Mesenchymal stem cell (in vitro differentiated cells and primary cell): Measurements from ENCODE around the gene MYO5B.

Source experiments
- DNase-seq: peaks from one replicate; pipeline ENCODE4 v3.0.0-alpha.2; 2013
- H2AFZ ChIP-seq: one replicate; pipeline ENCODE4 v1.6.1; 2013; ENCODE audit warnings: low read depth, mild to moderate bottlenecking, control low read depth, inconsistent platforms, low read length, moderate library complexity
- H2AK5ac ChIP-seq: 2 replicates; pipeline ENCODE4 v1.6.1; 2013; ENCODE audit warnings: low read length, moderate library complexity, mild to moderate bottlenecking, inconsistent platforms; ENCODE audit not compliant: severe bottlenecking
- H2BK120ac ChIP-seq: one replicate; pipeline ENCODE4 v1.6.1; 2013; ENCODE audit warnings: low read depth, mild to moderate bottlenecking, inconsistent platforms, low read length, moderate library complexity
- H2BK12ac ChIP-seq, 2 experiments: one replicate each; pipeline ENCODE4 v1.6.1; 2013; ENCODE audit warnings: inconsistent platforms in 2 of 2, low read length in 2 of 2, mild to moderate bottlenecking in 2 of 2, moderate library complexity in 2 of 2, control low read depth in 1 of 2
- H2BK15ac ChIP-seq: one replicate; pipeline ENCODE4 v1.6.1; 2013; ENCODE audit warnings: mild to moderate bottlenecking, low read depth, inconsistent platforms; ENCODE audit not compliant: poor library complexity, severe bottlenecking
- H2BK5ac ChIP-seq: 2 replicates; pipeline ENCODE4 v1.6.1; 2013; ENCODE audit warnings: low read depth, mild to moderate bottlenecking, low read length, control low read depth, inconsistent platforms; ENCODE audit not compliant: poor library complexity, severe bottlenecking
- H3K14ac ChIP-seq, 2 experiments: one replicate each; pipeline ENCODE4 v1.6.1; 2013; ENCODE audit warnings: inconsistent platforms in 2 of 2, low read length in 2 of 2, control low read depth in 1 of 2, mild to moderate bottlenecking in 1 of 2, moderate library complexity in 1 of 2
- H3K18ac ChIP-seq, 2 experiments: one replicate each; pipeline ENCODE4 v1.6.1; 2013; ENCODE audit warnings: inconsistent platforms in 2 of 2, low read length in 2 of 2, control low read depth in 1 of 2, low read depth in 1 of 2, mild to moderate bottlenecking in 1 of 2
- H3K23ac ChIP-seq, 2 experiments: one replicate each; pipeline ENCODE4 v1.6.1; 2013; ENCODE audit warnings: inconsistent platforms in 2 of 2, low read length in 2 of 2, mild to moderate bottlenecking in 2 of 2, moderate library complexity in 2 of 2, control low read depth in 1 of 2
- H3K27ac ChIP-seq: 2 replicates; pipeline ENCODE4 v1.5.1; 2013; ENCODE audit warnings: mild to moderate bottlenecking, moderate library complexity, low read length, control low read depth, inconsistent platforms; ENCODE audit not compliant: poor library complexity, severe bottlenecking
- H3K27me3 ChIP-seq, 2 experiments: 2 replicates each; pipeline versions ENCODE4 v1.6.1 to v1.7.0; 2013; ENCODE audit warnings: low read length in 2 of 2, mild to moderate bottlenecking in 2 of 2, moderate library complexity in 2 of 2, control low read depth in 1 of 2, inconsistent platforms in 1 of 2; ENCODE audit not compliant: control insufficient read depth in 1 of 2, insufficient read depth in 1 of 2
- H3K36me3 ChIP-seq, 2 experiments: 2 replicates each; pipeline versions ENCODE4 v1.6.1 to v1.7.0; 2013; ENCODE audit warnings: low read length in 2 of 2, control low read depth in 1 of 2, inconsistent platforms in 1 of 2, low read depth in 1 of 2, mild to moderate bottlenecking in 1 of 2; ENCODE audit not compliant: insufficient read depth in 2 of 2, control insufficient read depth in 1 of 2
- H3K4ac ChIP-seq, 2 experiments: one replicate each; pipeline ENCODE4 v1.6.1; 2013; ENCODE audit warnings: inconsistent platforms in 2 of 2, low read length in 2 of 2, mild to moderate bottlenecking in 2 of 2, moderate library complexity in 2 of 2, control low read depth in 1 of 2, low read depth in 1 of 2
- H3K4me1 ChIP-seq: 2 replicates; pipeline ENCODE4 v1.6.1; 2013; ENCODE audit warnings: low read depth, low read length, control low read depth; ENCODE audit not compliant: control insufficient read depth, insufficient read depth
- H3K4me2 ChIP-seq: 2 replicates; pipeline ENCODE4 v1.6.1; 2013; ENCODE audit warnings: low read length, mild to moderate bottlenecking, inconsistent platforms; ENCODE audit not compliant: poor library complexity, severe bottlenecking
- H3K4me3 ChIP-seq, 2 experiments: 2 replicates each; pipeline versions ENCODE4 v1.5.1 to v1.7.0; 2013; ENCODE audit warnings: low read length in 2 of 2, mild to moderate bottlenecking in 2 of 2, control low read depth in 1 of 2, low read depth in 1 of 2; ENCODE audit not compliant: insufficient read depth in 1 of 2
- H3K79me1 ChIP-seq: replicated peaks from 2 replicates; pipeline ENCODE4 v1.6.1; 2013; ENCODE audit warnings: mild to moderate bottlenecking, control low read depth, low read length, inconsistent platforms; ENCODE audit not compliant: poor library complexity, severe bottlenecking
- H3K9ac ChIP-seq: 2 replicates; pipeline ENCODE4 v1.7.0; 2013; ENCODE audit warnings: mild to moderate bottlenecking, low read length, moderate library complexity
- H3K9me3 ChIP-seq: 2 replicates; pipeline ENCODE4 v1.7.0; 2013; ENCODE audit warnings: mild to moderate bottlenecking, low read length; ENCODE audit not compliant: control insufficient read depth
- H4K8ac ChIP-seq: one replicate; pipeline ENCODE4 v1.6.1; 2013; ENCODE audit warnings: inconsistent platforms, mild to moderate bottlenecking, low read length, moderate library complexity
- H4K91ac ChIP-seq: one replicate; pipeline ENCODE4 v1.6.1; 2013; ENCODE audit warnings: mild to moderate bottlenecking, low read length, inconsistent platforms
- WGBS: methylation state at CpG from one replicate; pipeline ENCODE4 v1.1.7; 2013; ENCODE audit warnings: mixed read lengths; 5-methylcytosine and 5-hydroxymethylcytosine counted together

The MYO5B gene

DNA sequence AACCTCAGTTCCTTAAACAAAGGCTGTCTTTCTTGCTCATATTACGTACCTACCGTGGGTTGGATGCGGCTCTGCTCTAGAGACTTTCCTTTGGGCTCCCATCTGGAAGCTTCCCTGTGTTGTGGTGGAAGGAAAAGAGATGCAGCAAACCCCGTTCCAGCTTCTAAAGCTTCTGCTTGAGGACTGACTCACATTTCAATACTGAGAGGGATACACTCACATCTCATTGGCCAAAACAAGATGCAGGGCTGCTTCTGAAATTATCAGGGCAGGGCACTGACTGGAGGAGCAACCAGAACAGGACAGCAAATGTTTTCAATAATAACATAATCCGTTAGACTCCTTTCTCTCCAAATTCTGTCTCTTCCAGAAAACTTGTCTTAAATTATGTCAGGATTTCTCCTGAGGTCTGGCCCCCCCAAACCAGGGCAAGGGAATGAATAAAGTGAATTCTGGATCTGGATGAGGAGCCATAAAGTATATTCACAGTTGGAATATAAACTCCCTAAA, 4.5 kb upstream of the MYO5B start:
- H2AK5ac ChIP-seq = no peak overlapping the region
- WGBS = 92% methylated on average over 4 of the region's 5 CpGs
- H3K4me3 ChIP-seq = no peak overlapping the region
- H3K4ac ChIP-seq = no peak overlapping the region
- no peak overlapping the region for H3K14ac ChIP-seq
- H3K4me2 ChIP-seq = no peak overlapping the region
- no peak overlapping the region for H2BK12ac ChIP-seq
- peaks cover 52 to 75% of the 10 kb centered on the region in 2 experiments for H3K27me3 ChIP-seq
- H3K9me3 ChIP-seq = no peaks in the 10 kb centered on the region
- no peak overlapping the region for H3K23ac ChIP-seq
- no peak overlapping the region for H2AFZ ChIP-seq
- no peak overlapping the region for H4K91ac ChIP-seq
- H3K36me3 ChIP-seq = no peaks in the 10 kb centered on the region
- H3K27ac ChIP-seq = no peak overlapping the region
- H2BK5ac ChIP-seq = no peak overlapping the region
- peaks cover 10% of the 10 kb centered on the region for H3K4me1 ChIP-seq
- H4K8ac ChIP-seq = no peak overlapping the region
- no peak overlapping the region for H3K18ac ChIP-seq
- H3K79me1 ChIP-seq = no peaks in the 10 kb centered on the region
- no peak for DNase-seq
- H2BK15ac ChIP-seq = no peak overlapping the region
- no peak overlapping the region for H2BK120ac ChIP-seq
- no peak overlapping the region for H3K9ac ChIP-seq

GRCh38 chr18:50196261-50196660, 1.3 kb upstream of the MYO5B start:
- Histone ChIP-seq H3K9ac (no peak overlapping the region), H3K27me3 (peaks cover 63 to 79% of the 10 kb centered on the region in 2 experiments), H3K27ac (no peak overlapping the region), H3K23ac (no peak overlapping the region), H3K4ac (no peak overlapping the region), H2BK120ac (no peak overlapping the region), H2AK5ac (no peak overlapping the region), H3K79me1 (no peaks in the 10 kb centered on the region), H3K4me2 (no peak overlapping the region), H2BK15ac (no peak overlapping the region), H3K4me3 (no peak overlapping the region), H3K9me3 (no peaks in the 10 kb centered on the region), H4K8ac (no peak overlapping the region), H2AFZ (no peak overlapping the region), H2BK12ac (no peak overlapping the region), H3K14ac (no peak overlapping the region), H3K4me1 (peaks cover 19% of the 10 kb centered on the region), H4K91ac (no peak overlapping the region), H3K18ac (no peak overlapping the region), H2BK5ac (no peak overlapping the region), H3K36me3 (no peaks in the 10 kb centered on the region)
- WGBS = 87% methylated on average over 3 of the region's 3 CpGs
- DNase-seq = no peak

GRCh38 chr18:50195689-50196088, 742 bp upstream of the MYO5B start:
- no peak overlapping the region for H2BK5ac ChIP-seq
- WGBS = 66% methylated on average over 10 of the region's 10 CpGs
- no peaks in the 10 kb centered on the region for H3K9me3 ChIP-seq
- H2BK15ac ChIP-seq = no peak overlapping the region
- H3K27me3 ChIP-seq = peaks cover 65 to 79% of the 10 kb centered on the region in 2 experiments
- no peak overlapping the region for H3K9ac ChIP-seq
- no peak overlapping the region for H3K4ac ChIP-seq
- peaks cover 19% of the 10 kb centered on the region for H3K4me1 ChIP-seq
- no peak for DNase-seq
- no peak overlapping the region for H3K14ac ChIP-seq
- H2AK5ac ChIP-seq = no peak overlapping the region
- no peaks in the 10 kb centered on the region for H3K79me1 ChIP-seq
- H3K27ac ChIP-seq = no peak overlapping the region
- no peak overlapping the region for H3K4me2 ChIP-seq
- no peak overlapping the region for H4K8ac ChIP-seq
- no peak overlapping the region for H3K18ac ChIP-seq
- no peaks in the 10 kb centered on the region for H3K36me3 ChIP-seq
- H4K91ac ChIP-seq = no peak overlapping the region
- H3K4me3 ChIP-seq = no peak overlapping the region
- H2BK120ac ChIP-seq = no peak overlapping the region
- no peak overlapping the region for H2AFZ ChIP-seq
- H2BK12ac ChIP-seq = no peak overlapping the region
- no peak overlapping the region for H3K23ac ChIP-seq

- no peak overlapping the region for H3K18ac ChIP-seq
- no peak overlapping the region for H2BK120ac ChIP-seq
- H3K4me3 ChIP-seq = peak overlapping the region; percentile 24 to 69
- H2AFZ ChIP-seq = no peak overlapping the region
- H3K27me3 ChIP-seq = peaks cover 64 to 77% of the 10 kb centered on the region in 2 experiments
- H2BK5ac ChIP-seq = no peak overlapping the region
- H3K27ac ChIP-seq = no peak overlapping the region
- H3K23ac ChIP-seq = no peak overlapping the region
- H4K8ac ChIP-seq = no peak overlapping the region
- no peak overlapping the region for H2BK12ac ChIP-seq
- WGBS = 6% methylated on average over 51 of the region's 68 CpGs
- no peaks in the 10 kb centered on the region for H3K36me3 ChIP-seq
- DNase-seq = no peak
- H2AK5ac ChIP-seq = no peak overlapping the region
- no peak overlapping the region for H3K4ac ChIP-seq
- H3K9me3 ChIP-seq = no peaks in the 10 kb centered on the region
- no peak overlapping the region for H4K91ac ChIP-seq
- no peak overlapping the region for H2BK15ac ChIP-seq
- peaks cover 19% of the 10 kb centered on the region for H3K4me1 ChIP-seq
- H3K4me2 ChIP-seq = peak overlapping the region; percentile 99
- H3K79me1 ChIP-seq = no peaks in the 10 kb centered on the region
- no peak overlapping the region for H3K14ac ChIP-seq
- H3K9ac ChIP-seq = no peak overlapping the region
Observed at GRCh38 chr18:50193796-50194630, 934 bp downstream of the MYO5B start.
